GM12878 (cell line): ENCODE data around the gene MAP1LC3B. TPM values are rescaled to one million over a fixed set of nuclear protein-coding genes. Genes with fewer than 3 reads are reported as not detected.

Source experiments
- ATAC-seq: fragments of 200-7000 bp; cut with Tn5 transposase; 3 replicates; pipeline ENCODE4 v1.9.1; 2020; ENCODE audit warnings: mild to moderate bottlenecking, moderate library complexity
- BruUV-seq: library from RNA; stranded (reverse); fragments of 400-500 nt; replicated peaks from 2 replicates; lab custom pipeline; 2021; lab: Mats Ljungman, UMichigan
- CTCF ChIA-PET: fragments of 300-600 bp; sonication (Branson Sonifier 250); formaldehyde crosslinking; extraction: SDS; loops from one replicate; lab custom pipeline; 2021; ENCODE audit warnings: inconsistent platforms; lab: Yijun Ruan, JAX
- POLR2A ChIA-PET: fragments of 350-600 bp; formaldehyde crosslinking; extraction: SDS; loops from one replicate; lab custom pipeline; 2021; ENCODE audit warnings: inconsistent platforms; lab: Charles Lee
- RAD21 ChIA-PET: fragments of 300-600 bp; sonication (Branson Sonifier 250); formaldehyde crosslinking; loops from one replicate; lab custom pipeline; 2023; ENCODE audit warnings: antibody characterized with exemption; ENCODE audit not compliant: unreplicated experiment; lab: Charles Lee
- SMC1A ChIA-PET: fragments of 300-600 bp; sonication (Branson Sonifier 250); formaldehyde crosslinking; loops from one replicate; lab custom pipeline; 2023; ENCODE audit not compliant: unreplicated experiment, uncharacterized antibody; lab: Charles Lee
- DNase-seq: peaks from one replicate; pipeline ENCODE4 v3.0.0-alpha.2; 2011; ENCODE audit warnings: low read depth, low spot score
- FAIRE-seq: peaks from 3 replicates; lab custom pipeline; 2011; peaks lifted over from hg19 to GRCh38; lab: Jason Lieb, UNC
- H2AFZ ChIP-seq: 2 replicates; pipeline ENCODE4 v1.6.0; 2011; ENCODE audit warnings: low read depth, low read length, control low read depth; ENCODE audit not compliant: control insufficient read depth
- H3K27ac ChIP-seq: 2 replicates; pipeline ENCODE4 v1.5.1; 2011; ENCODE audit warnings: control low read depth; ENCODE audit not compliant: control insufficient read depth, insufficient read depth
- H3K27me3 ChIP-seq, 2 experiments: replicated peaks in 1 of 2; 2 replicates each; pipeline versions ENCODE4 v1.6.0 to v1.6.1; 2011; ENCODE audit warnings: low read length in 1 of 2; ENCODE audit not compliant: control insufficient read depth in 2 of 2, insufficient read depth in 2 of 2
- H3K36me3 ChIP-seq, 2 experiments: 2 replicates each; pipeline ENCODE4 v1.5.1; 2011; ENCODE audit warnings: low read length in 1 of 2; ENCODE audit not compliant: control insufficient read depth in 2 of 2, insufficient read depth in 2 of 2
- H3K4me1 ChIP-seq: 2 replicates; pipeline ENCODE4 v1.6.1; 2011; ENCODE audit warnings: mild to moderate bottlenecking, low read length, moderate library complexity, mixed read lengths; ENCODE audit not compliant: control insufficient read depth, insufficient read depth
- H3K4me2 ChIP-seq: 2 replicates; pipeline ENCODE4 v1.6.0; 2011; ENCODE audit warnings: control low read depth; ENCODE audit not compliant: control insufficient read depth, insufficient read depth
- H3K4me3 ChIP-seq: fragments of 200-600 bp; sonication (generic); 2 replicates; pipeline ENCODE4 v1.5.1; 2016
- H3K79me2 ChIP-seq: 2 replicates; pipeline ENCODE4 v1.6.0; 2011; ENCODE audit warnings: low read length; ENCODE audit not compliant: control insufficient read depth, insufficient read depth
- H3K9ac ChIP-seq: 2 replicates; pipeline ENCODE4 v1.8.0; 2011; ENCODE audit warnings: low read length, control low read depth, mixed read lengths; ENCODE audit not compliant: control insufficient read depth, insufficient read depth
- H3K9me3 ChIP-seq: replicated peaks from 3 replicates; pipeline ENCODE4 v1.5.1; 2011; ENCODE audit warnings: mild to moderate bottlenecking, low read length; ENCODE audit not compliant: control insufficient read depth, insufficient read depth
- H4K20me1 ChIP-seq: 2 replicates; pipeline ENCODE4 v1.6.0; 2011; ENCODE audit not compliant: control insufficient read depth, insufficient read depth
- ATF7 ChIP-seq: fragments of 450-650 bp; IDR thresholded peaks from 2 replicates; pipeline ENCODE4 v1.6.1; 2016; ENCODE audit warnings: low read depth, mild to moderate bottlenecking
- BHLHE40 ChIP-seq, 2 experiments: fragments of 450-650 bp in 1 of 2; IDR thresholded peaks; 2 replicates each; pipeline ENCODE4 v1.6.1; 2011 to 2017; ENCODE audit warnings: low read depth in 2 of 2, borderline replicate concordance in 1 of 2, improper control_type of control experiment in 1 of 2, low read length in 1 of 2, mild to moderate bottlenecking in 1 of 2
- CREM ChIP-seq: IDR thresholded peaks from 2 replicates; pipeline ENCODE4 v1.6.1; 2014; ENCODE audit warnings: antibody characterized with exemption, low read depth
- FOS ChIP-seq: IDR thresholded peaks from 3 replicates; pipeline ENCODE4 v1.6.1; 2011; ENCODE audit warnings: borderline replicate concordance; ENCODE audit not compliant: insufficient read length; ENCODE audit errors: extremely low read depth
- MTA3 ChIP-seq: IDR thresholded peaks from 2 replicates; pipeline ENCODE4 v1.6.1; 2012; ENCODE audit warnings: low read length, inconsistent platforms, borderline replicate concordance
- NBN ChIP-seq: fragments of 450-650 bp; IDR thresholded peaks from 2 replicates; pipeline ENCODE4 v1.6.1; 2016
- NFIC ChIP-seq: IDR thresholded peaks from 2 replicates; pipeline ENCODE4 v1.6.1; 2012; ENCODE audit warnings: low read depth, mild to moderate bottlenecking, inconsistent platforms, low read length, moderate library complexity
- NR2F1 ChIP-seq: fragments of 450-650 bp; conservative IDR thresholded peaks from 2 replicates; pipeline ENCODE4 v1.6.1; 2017; ENCODE audit warnings: mild to moderate bottlenecking
- TCF12 ChIP-seq: IDR thresholded peaks from 2 replicates; pipeline ENCODE4 v1.6.1; 2011; ENCODE audit warnings: low read depth, mild to moderate bottlenecking, low read length
- YY1 ChIP-seq: IDR thresholded peaks from 2 replicates; pipeline ENCODE4 v1.6.1; 2011; ENCODE audit warnings: low read depth, mild to moderate bottlenecking, low read length
- WGBS: methylation state at CpG from one replicate; pipeline ENCODE4 v1.1.6; 2016; ENCODE audit warnings: low lambda C conversion rate; ENCODE audit not compliant: insufficient replicate concordance, insufficient coverage; ENCODE audit errors: missing lambda C conversion rate; 5-methylcytosine and 5-hydroxymethylcytosine counted together
- in situ Hi-C: fragments of 300-500 bp; cut with MboI; formaldehyde crosslinking; loops from 9 replicates; pipeline ENCODE4 v1.14.3; 2018; ENCODE audit warnings: mixed read lengths
- intact Hi-C: fragments of 100-400 bp; cut with micrococcal nuclease; formaldehyde crosslinking; loops from one replicate; pipeline ENCODE4 v1.14.2; 2022; ENCODE audit not compliant: unreplicated experiment
- polyA plus RNA-seq, 11 experiments: library from polyadenylated mRNA; depleted of rRNA in 4 of 11; unstranded in 6 of 11; stranded (reverse) in 5 of 11; fragments of >200 nt; fragmentation: Nextera tagmentation in 4 of 11; fragmentation: Illumina TruSeq in 1 of 11; extraction: Ambion mirVana in 4 of 11; extraction: Trizol in 1 of 11; gene quantifications; 1 replicate in 1 of 11; 2 replicates in 10 of 11; pipeline versions ENCODE4 v1.2.1 to v1.2.3, GENCODE V29; 2011 to 2016; ENCODE audit warnings: inconsistent platforms in 2 of 11, missing spikeins in 2 of 11, low read depth in 1 of 11
- total RNA-seq, 4 experiments: library from RNA; depleted of rRNA in 3 of 4; stranded (reverse); fragments of >200 nt in 3 of 4; fragmentation: Illumina TruSeq in 1 of 4; extraction: Trizol in 1 of 4; gene quantifications; 2 replicates each; pipeline versions ENCODE4 v1.2.1 to v1.2.3, GENCODE V29; 2013 to 2021
- TF ChIP-seq, protein P1 (sequence below): IDR thresholded peaks from 2 replicates; pipeline ENCODE4 v1.6.1; 2011; ENCODE audit warnings: borderline replicate concordance, low read depth, mild to moderate bottlenecking, moderate library complexity, low read length; ENCODE audit not compliant: insufficient read depth, poor library complexity, severe bottlenecking

MAP1LC3B gene
- total and polyA plus RNA-seq, 10 of the 15 experiments (the other 5 are each of a cell fraction or from before 2014, with no cell fraction given): 6.1 to 42.8 (median 13.7) TPM

DNA sequence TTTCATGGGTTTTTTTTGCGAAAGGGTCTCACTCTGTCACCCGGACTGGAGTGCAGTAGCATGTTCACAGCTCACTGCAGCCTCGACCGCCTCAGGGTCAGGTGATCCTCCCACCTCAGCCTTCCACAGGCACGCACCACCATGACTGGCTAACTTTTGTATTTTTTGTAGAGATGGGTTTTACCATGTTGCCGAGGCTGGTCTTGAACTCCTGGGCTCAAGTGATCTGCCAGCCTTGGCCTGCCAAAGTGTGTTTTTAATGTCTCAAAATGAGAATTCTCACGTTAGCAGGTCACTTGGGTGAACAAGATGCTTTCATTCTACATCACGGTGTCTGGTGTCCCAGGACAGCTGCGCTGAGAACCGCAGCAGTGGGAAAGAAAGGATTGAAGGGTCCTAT is 11.7 kb upstream of the MAP1LC3B start:
- no peak for ATAC-seq
- H3K4me3 ChIP-seq: peak overlapping the region; percentile 77
- in situ Hi-C loops: loop anchor here (10.0 kb wide), 1 partner anchor 484 kb away; the partner anchor contains the start of gene SLC7A5

More for the DNA sequence above, 11.7 kb upstream of the MAP1LC3B start:
- WGBS: 20% methylated on average over 10 of the region's 10 CpGs
- H3K27ac ChIP-seq: peak overlapping the region; percentile 81
- H3K79me2 ChIP-seq: peaks cover 61% of the 10 kb centered on the region
- FAIRE-seq: peak; percentile 79
- RAD21 ChIA-PET: interaction anchor here (0.7 kb wide), 1 partner anchor 62 kb away, joined by 3 read pairs; no protein-coding TSS in a partner anchor
- POLR2A ChIA-PET: interaction anchor here (0.5 to 4.5 kb wide), 2 partner anchors 14 to 30 kb away, joined by 3 to 36 read pairs; partner anchors contain the start of gene MAP1LC3B
- H2AFZ ChIP-seq: peak overlapping the region; percentile 56
- H3K27me3 ChIP-seq: no peaks in the 10 kb centered on the region
- H3K4me2 ChIP-seq: peak overlapping the region; percentile 79
- H4K20me1 ChIP-seq: no peaks in the 10 kb centered on the region; the same call in 1 of the 2 replicates
- peak; percentile 17 for DNase-seq
- SMC1A ChIA-PET: interaction anchor here (0.7 to 1.2 kb wide), 2 partner anchors 9 to 56 kb away, joined by 3 to 4 read pairs; no protein-coding TSS in a partner anchor
- H3K4me1 ChIP-seq: peaks cover 10% of the 10 kb centered on the region
- no peaks in the 10 kb centered on the region for H3K9me3 ChIP-seq
- peak overlapping the region; percentile 76 for H3K9ac ChIP-seq
- no TSS peak for BruUV-seq
- TF ChIP-seq BHLHE40 (IDR thresholded peaks at IDR 0.05; ENCODE audit: borderline replicate concordance in 1 of 2, low read depth in 2 of 2, low read length in 1 of 2) (peak in 1 of 2 experiments; percentile 28; a peak in 1 of 4 replicates), NBN (no peak), NFIC (peak; percentile 10; the same call in 1 of the 2 replicates), MTA3 (no peak; the same call in 1 of the 2 replicates), TCF12 (peak; percentile 50; the same call in 1 of the 2 replicates), NR2F1 (0 out of 2 replicates have a peak, but pooled peaks have one; percentile 31), FOS (no peak), CREM (0 out of 2 replicates have a peak, but pooled peaks have one; percentile 20), ATF7 (no peak), YY1 (0 out of 2 replicates have a peak, but pooled peaks have one; percentile 9)
- TF ChIP-seq, protein P1, sequence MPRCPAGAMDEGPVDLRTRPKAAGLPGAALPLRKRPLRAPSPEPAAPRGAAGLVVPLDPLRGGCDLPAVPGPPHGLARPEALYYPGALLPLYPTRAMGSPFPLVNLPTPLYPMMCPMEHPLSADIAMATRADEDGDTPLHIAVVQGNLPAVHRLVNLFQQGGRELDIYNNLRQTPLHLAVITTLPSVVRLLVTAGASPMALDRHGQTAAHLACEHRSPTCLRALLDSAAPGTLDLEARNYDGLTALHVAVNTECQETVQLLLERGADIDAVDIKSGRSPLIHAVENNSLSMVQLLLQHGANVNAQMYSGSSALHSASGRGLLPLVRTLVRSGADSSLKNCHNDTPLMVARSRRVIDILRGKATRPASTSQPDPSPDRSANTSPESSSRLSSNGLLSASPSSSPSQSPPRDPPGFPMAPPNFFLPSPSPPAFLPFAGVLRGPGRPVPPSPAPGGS: peak; percentile 48
- H3K36me3 ChIP-seq: peaks cover 0 to 3% of the 10 kb centered on the region in 2 experiments; a peak in 1 of 4 replicates
- intact Hi-C loops: loop anchor here (10.0 kb wide), 1 partner anchor 1074 kb away; the partner anchor contains the start of gene ZFPM1
- CTCF ChIA-PET: interaction anchor here (0.6 to 4.8 kb wide), 4 partner anchors 13 to 63 kb away, joined by 3 to 40 read pairs (median 4); partner anchors contain the start of gene C16orf95
